ENCODE measurements around the gene CD151. TPM values are rescaled to one million over a fixed set of nuclear protein-coding genes. Genes with fewer than 3 reads are reported as not detected.

Gene CD151
- total RNA-seq, 4 donors from 2014 or later = 87.6 to 118 (median 94.0) TPM

DNA sequence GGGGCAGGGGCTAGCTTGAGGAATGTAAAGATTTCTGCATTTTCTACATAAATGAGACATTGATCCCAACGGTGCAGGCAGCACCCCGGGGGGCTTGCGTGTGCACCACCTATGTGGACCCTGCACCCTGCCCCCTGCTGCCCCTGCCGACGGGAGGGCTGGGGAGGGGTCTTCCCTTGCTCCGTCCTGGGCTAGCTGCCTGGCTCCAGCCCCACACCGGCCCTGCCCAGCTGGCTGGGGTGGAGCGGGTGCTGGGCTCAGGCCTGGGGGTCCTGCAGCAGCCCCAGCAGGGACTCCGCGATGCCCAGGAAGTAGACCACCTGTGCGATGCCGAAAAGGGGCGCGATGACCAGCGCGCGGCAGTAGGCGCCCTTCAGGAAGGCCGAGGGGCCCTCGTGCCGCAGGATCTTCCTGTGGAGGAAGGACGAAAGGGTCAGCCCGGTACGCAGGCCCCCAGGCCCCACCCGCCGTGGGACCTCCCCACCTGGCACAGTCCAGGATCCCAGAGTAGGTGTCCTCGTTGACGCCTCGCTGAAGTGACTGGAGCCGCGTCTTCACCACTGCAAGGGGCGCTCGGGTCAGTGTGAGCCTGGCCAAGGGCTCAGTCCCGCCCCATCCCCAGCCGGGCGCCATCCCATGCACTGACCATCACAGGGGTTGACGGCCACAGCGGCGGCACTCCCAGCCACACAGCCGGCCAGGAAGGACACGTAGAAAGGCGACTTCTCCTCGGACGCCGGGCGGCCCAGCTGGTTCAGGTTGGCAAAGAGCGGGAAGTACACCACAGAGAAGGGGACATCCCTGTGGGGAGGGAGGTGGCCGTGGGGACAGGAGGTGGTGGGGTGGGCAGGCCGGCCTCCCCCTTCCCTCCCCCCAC lies 40.9 kb upstream of the CD151 start:
- intact Hi-C loops (cut with DNase I) = no loop called here
- Histone ChIP-seq H3K4me1 (peaks cover 22 to 50% (median 25%) of the 10 kb centered on the region in 3 donors), H3K36me3 (peaks cover 4 to 30% (median 4%) of the 10 kb centered on the region in 3 donors), H3K9me3 (no peaks in the 10 kb centered on the region), H3K27me3 (peaks cover 0 to 36% (median 3%) of the 10 kb centered on the region in 4 donors), H3K27ac (no peak overlapping the region), H3K4me3 (no peak overlapping the region)
- WGBS, 2 donors = no CpG with 5 or more reads among the region's 49 CpGs
- no peak for DNase-seq
- TF ChIP-seq, protein P1, sequence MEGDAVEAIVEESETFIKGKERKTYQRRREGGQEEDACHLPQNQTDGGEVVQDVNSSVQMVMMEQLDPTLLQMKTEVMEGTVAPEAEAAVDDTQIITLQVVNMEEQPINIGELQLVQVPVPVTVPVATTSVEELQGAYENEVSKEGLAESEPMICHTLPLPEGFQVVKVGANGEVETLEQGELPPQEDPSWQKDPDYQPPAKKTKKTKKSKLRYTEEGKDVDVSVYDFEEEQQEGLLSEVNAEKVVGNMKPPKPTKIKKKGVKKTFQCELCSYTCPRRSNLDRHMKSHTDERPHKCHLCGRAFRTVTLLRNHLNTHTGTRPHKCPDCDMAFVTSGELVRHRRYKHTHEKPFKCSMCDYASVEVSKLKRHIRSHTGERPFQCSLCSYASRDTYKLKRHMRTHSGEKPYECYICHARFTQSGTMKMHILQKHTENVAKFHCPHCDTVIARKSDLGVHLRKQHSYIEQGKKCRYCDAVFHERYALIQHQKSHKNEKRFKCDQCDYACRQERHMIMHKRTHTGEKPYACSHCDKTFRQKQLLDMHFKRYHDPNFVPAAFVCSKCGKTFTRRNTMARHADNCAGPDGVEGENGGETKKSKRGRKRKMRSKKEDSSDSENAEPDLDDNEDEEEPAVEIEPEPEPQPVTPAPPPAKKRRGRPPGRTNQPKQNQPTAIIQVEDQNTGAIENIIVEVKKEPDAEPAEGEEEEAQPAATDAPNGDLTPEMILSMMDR (IDR thresholded peaks at IDR 0.05) = no peak
- TF ChIP-seq POLR2A (IDR thresholded peaks at IDR 0.05) = no peak

DNA sequence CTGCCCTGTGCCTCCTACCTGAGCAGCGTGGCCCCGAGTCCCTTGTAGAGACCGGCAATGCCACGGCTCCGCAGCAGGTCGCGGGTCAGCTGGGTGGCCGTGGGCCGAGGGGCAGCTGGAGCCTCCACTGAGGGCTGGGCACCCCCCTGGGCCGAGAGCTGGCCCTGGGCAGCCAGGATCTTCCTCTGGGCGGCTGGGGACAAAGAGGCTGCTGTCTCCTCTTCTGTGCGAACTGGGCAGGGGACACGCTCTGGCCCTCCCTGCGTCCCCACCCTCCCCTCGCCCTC lies 40.3 kb upstream of the CD151 start:
- intact Hi-C loops (cut with DNase I) = no loop called here
- no CpG with 5 or more reads among the region's 15 CpGs for WGBS, 2 donors
- no peak for DNase-seq

DNA sequence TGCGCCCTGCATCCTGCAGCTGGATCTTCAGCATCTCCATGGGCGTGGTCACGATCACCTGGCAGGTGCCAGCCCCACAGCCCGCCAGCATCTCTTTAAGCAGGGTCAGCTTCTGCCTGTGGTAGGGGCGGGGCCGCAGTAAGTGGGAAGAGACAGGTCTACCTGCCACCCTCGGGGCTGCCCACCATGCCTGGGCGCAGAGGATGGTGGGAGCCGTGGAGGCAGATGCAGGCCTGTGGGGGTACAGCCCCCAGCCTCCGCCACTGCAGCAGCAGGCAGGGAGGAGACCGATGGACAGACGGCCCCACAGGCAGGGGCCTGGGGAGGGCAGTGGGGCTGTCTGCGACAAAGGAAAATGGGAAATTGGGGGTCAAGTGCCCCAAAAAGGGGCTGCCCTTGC lies 39.9 kb upstream of the CD151 start:
- intact Hi-C loops (cut with DNase I) = no loop called here

More for the DNA sequence above, 40.3 kb upstream of the CD151 start:
- Histone ChIP-seq H3K4me1 (peaks cover 24 to 56% (median 31%) of the 10 kb centered on the region in 3 donors), H3K27me3 (peaks cover 0 to 31% (median 3%) of the 10 kb centered on the region in 4 donors), H3K27ac (no peak overlapping the region), H3K4me3 (no peak overlapping the region), H3K36me3 (peaks cover 4 to 30% (median 4%) of the 10 kb centered on the region in 3 donors), H3K9me3 (no peaks in the 10 kb centered on the region)
- TF ChIP-seq, protein P1 (IDR thresholded peaks at IDR 0.05) = no peak
- no peak for TF ChIP-seq POLR2A (IDR thresholded peaks at IDR 0.05)

DNA sequence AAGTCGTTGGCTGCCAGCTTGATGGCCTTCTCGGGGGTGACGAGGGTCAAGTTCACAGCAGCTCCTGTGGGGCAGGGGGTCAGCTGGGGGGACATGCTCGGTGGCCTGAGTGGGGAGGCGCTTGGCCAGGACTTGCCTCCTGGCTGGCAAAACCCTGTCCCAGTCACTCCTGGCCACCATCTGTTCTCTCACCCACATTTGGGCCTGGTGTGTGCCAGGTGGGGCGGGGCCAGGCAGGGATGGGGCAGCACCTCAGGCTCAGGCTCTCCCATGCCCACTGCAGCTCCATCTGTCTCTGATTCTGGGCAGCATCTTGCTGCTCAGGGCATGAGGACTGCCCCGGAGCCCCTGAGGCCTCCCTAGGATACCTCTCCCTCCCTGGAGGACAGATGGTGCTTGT lies 39.2 kb upstream of the CD151 start:
- H3K4me1 ChIP-seq = peaks cover 28 to 57% (median 37%) of the 10 kb centered on the region in 3 donors
- TF ChIP-seq POLR2A (IDR thresholded peaks at IDR 0.05) = no peak
- TF ChIP-seq, protein P1 (IDR thresholded peaks at IDR 0.05) = no peak
- H3K36me3 ChIP-seq = peaks cover 4 to 30% (median 4%) of the 10 kb centered on the region in 3 donors
- no peak for DNase-seq
- H3K27me3 ChIP-seq = peaks cover 0 to 20% (median 3%) of the 10 kb centered on the region in 4 donors
- WGBS, 2 donors = 97 to 100% methylated on average over 2 to 6 of the region's 7 CpGs
- no peak overlapping the region for H3K27ac ChIP-seq
- H3K9me3 ChIP-seq = no peaks in the 10 kb centered on the region
- no peak overlapping the region for H3K4me3 ChIP-seq
- intact Hi-C loops (cut with DNase I) = no loop called here

More for the DNA sequence above, 39.9 kb upstream of the CD151 start:
- DNase-seq = no peak
- peaks cover 4 to 30% (median 4%) of the 10 kb centered on the region in 3 donors for H3K36me3 ChIP-seq
- H3K4me1 ChIP-seq = peaks cover 24 to 55% (median 33%) of the 10 kb centered on the region in 3 donors
- H3K4me3 ChIP-seq = no peak overlapping the region
- 98% methylated on average over 4 of the region's 13 CpGs; no CpG with 5 or more reads in 1 of the 2 donors for WGBS, 2 donors
- TF ChIP-seq, protein P1 (IDR thresholded peaks at IDR 0.05) = no peak
- TF ChIP-seq POLR2A (IDR thresholded peaks at IDR 0.05) = no peak
- no peak overlapping the region for H3K27ac ChIP-seq
- no peaks in the 10 kb centered on the region for H3K9me3 ChIP-seq
- peaks cover 0 to 27% (median 3%) of the 10 kb centered on the region in 4 donors for H3K27me3 ChIP-seq

DNA sequence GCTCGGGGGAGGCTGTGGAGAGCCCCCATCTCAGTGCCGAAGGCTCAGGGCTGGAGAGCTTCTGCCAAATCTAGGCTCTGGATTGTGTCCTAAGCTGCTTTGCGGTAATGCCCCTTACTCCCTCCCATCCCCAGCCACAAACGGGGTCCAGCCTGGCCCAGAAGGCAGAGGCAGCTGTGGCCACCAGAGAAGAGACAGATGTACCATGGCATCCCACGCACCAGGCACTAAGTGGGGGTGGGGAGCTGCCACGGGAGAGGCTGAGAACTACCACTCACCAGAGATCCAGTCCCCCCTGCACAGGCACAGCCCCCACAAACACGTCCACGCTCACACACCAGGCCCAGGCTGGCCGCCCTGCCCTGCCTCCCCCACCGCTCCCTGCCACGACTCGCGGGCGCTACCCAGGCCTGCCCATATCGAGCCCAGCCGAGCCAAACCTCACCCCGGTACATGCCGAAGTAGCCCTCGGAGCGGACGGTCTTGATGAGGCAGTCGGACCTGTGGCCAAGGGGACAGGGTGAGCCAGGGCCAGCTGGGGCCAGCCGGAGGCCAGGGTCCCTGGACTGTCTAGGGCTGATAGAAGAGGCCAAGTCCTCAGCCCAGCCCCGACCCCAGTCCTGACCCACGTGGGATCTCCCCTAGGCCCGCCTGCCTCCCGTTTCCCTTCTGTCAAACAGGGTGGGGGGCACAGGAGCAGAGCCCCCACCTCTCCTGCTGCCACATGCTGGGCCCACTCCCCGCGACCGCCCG lies 38.6 kb upstream of the CD151 start:
- Histone ChIP-seq H3K4me3 (no peak overlapping the region), H3K36me3 (peaks cover 4 to 35% (median 4%) of the 10 kb centered on the region in 3 donors), H3K27me3 (peaks cover 0 to 14% (median 2%) of the 10 kb centered on the region in 4 donors), H3K9me3 (no peaks in the 10 kb centered on the region), H3K4me1 (peaks cover 29 to 58% (median 39%) of the 10 kb centered on the region in 3 donors), H3K27ac (no peak overlapping the region)
- WGBS, 2 donors = 60 to 93% methylated on average over 1 to 2 of the region's 31 CpGs
- no peak for DNase-seq
- intact Hi-C loops (cut with DNase I) = no loop called here
- TF ChIP-seq, protein P1 (IDR thresholded peaks at IDR 0.05) = no peak
- TF ChIP-seq POLR2A (IDR thresholded peaks at IDR 0.05) = no peak

Measured in esophagus squamous epithelium (tissue), 5 donors.